Muscle of leg (tissue), 11 donors: ENCODE results near the gene LAMC1. TPM values are rescaled to one million over a fixed set of nuclear protein-coding genes. Genes with fewer than 3 reads are reported as not detected.

Experiments used
- DNase-seq: peaks from one replicate; pipeline ENCODE4 v3.0.0; 2013
- H3K27ac ChIP-seq: one replicate; pipeline ENCODE4 v1.5.1; 2013; ENCODE audit warnings: mild to moderate bottlenecking, low read length, control low read depth
- H3K27me3 ChIP-seq: one replicate; pipeline ENCODE4 v1.6.1; 2013; ENCODE audit warnings: low read length; ENCODE audit not compliant: control insufficient read depth, insufficient read depth
- H3K36me3 ChIP-seq: one replicate; pipeline ENCODE4 v1.6.1; 2013; ENCODE audit warnings: low read length; ENCODE audit not compliant: control insufficient read depth, insufficient read depth
- H3K4me1 ChIP-seq: one replicate; pipeline ENCODE4 v1.6.1; 2013; ENCODE audit warnings: low read length; ENCODE audit not compliant: control insufficient read depth, insufficient read depth
- H3K4me3 ChIP-seq: one replicate; pipeline ENCODE4 v1.5.1; 2013; ENCODE audit warnings: low read length, control low read depth
- H3K9me3 ChIP-seq: replicated peaks from 2 replicates; pipeline ENCODE4 v1.6.1; 2013; ENCODE audit warnings: low read depth, low read length; ENCODE audit not compliant: control insufficient read depth
- WGBS: methylation state at CpG from one replicate; pipeline ENCODE4 v1.1.5; 2013; ENCODE audit warnings: missing lambda C conversion rate; ENCODE audit not compliant: insufficient coverage; 5-methylcytosine and 5-hydroxymethylcytosine counted together
- polyA plus RNA-seq, 8 donors: library from polyadenylated mRNA; unstranded; fragments of 120-200 nt; gene quantifications; one replicate each; pipeline versions ENCODE4 v1.2.1 to v1.2.3, GENCODE V29; 2013; ENCODE audit warnings: inconsistent platforms in 1 of 8, low replicate concordance in 1 of 8; ENCODE audit not compliant: insufficient read length in 8 of 8, insufficient read depth in 1 of 8
- total RNA-seq: library from RNA; stranded (reverse); fragments of 120-200 nt; gene quantifications from one replicate; pipeline ENCODE4 v1.2.4, GENCODE V29; 2013

LAMC1 gene
- total and polyA plus RNA-seq, 9 donors = 203 to 436 (median 311) TPM

DNA sequence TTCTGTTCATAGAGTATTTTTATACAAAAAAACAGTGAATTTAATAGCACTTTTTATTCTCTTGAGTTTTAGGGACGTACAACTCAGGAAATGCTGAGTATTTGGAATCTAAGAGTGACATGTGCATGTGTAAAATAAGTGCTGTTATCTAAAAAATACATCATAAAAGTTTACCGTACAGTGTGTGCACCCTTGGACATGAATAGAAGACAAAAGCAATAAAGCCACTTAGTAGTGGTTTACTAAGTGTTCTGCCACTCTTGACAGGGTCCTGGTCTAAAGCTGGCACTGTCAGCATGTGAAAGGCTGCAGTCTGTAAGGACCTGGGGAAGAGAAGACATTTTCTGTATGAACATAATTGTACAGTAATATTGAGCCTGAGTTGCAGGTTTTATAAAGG is 51.0 kb downstream of the LAMC1 start:
- Histone ChIP-seq H3K27me3 (no peaks in the 10 kb centered on the region), H3K9me3 (no peaks in the 10 kb centered on the region), H3K36me3 (no peaks in the 10 kb centered on the region), H3K4me3 (no peak overlapping the region), H3K4me1 (peaks cover 22% of the 10 kb centered on the region), H3K27ac (no peak overlapping the region)
- no CpG with 5 or more reads among the region's 2 CpGs for WGBS
- DNase-seq = no peak

DNA sequence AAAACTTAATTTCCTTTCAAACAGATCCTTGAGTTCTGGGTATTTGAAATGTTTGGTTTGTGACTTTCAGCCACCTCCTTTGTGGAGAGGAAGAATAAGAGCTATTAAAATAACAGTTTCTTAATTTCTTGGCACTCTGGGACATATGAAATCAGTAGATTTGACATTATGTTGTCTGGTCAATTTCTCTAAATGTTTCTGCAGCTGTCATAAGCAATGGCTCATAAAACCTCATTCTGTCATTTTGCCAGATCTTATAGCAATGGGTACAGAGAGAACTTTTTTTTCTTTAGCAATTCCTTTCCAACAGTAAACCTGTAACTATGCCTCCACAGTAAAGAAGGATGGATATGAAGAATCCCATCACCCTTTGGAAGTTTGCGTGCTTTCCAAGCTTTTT is 52.6 kb downstream of the LAMC1 start:
- DNase-seq = peak; percentile 49
- no peaks in the 10 kb centered on the region for H3K36me3 ChIP-seq
- H3K4me3 ChIP-seq = no peak overlapping the region
- no peak overlapping the region for H3K27ac ChIP-seq
- H3K27me3 ChIP-seq = no peaks in the 10 kb centered on the region
- WGBS = no CpG with 5 or more reads among the region's 1 CpG
- H3K4me1 ChIP-seq = peaks cover 23% of the 10 kb centered on the region
- no peaks in the 10 kb centered on the region for H3K9me3 ChIP-seq

DNA sequence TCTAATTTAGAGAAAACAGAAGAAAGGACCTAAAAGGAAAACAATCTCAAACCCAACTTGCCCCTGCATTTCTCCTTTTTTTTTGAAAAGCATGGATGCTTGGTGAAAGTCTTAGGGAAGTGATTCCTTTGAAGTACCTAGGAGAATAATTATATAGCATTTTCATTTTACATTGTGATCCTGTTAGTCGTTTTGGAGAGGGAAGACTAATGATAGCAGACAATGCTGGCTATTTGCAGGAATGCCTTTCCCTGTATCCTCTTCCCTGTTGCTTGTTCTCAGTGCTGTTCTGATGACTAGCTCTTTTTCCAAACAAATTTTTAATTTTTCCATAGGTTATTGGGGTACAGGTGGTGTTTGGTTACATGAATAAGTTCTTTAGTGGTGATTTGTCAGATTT is 53.9 kb downstream of the LAMC1 start:
- no peaks in the 10 kb centered on the region for H3K9me3 ChIP-seq
- no peaks in the 10 kb centered on the region for H3K36me3 ChIP-seq
- peaks cover 16% of the 10 kb centered on the region for H3K4me1 ChIP-seq
- no peak for DNase-seq
- no peak overlapping the region for H3K4me3 ChIP-seq
- WGBS = no CpG with 5 or more reads among the region's 1 CpG
- no peak overlapping the region for H3K27ac ChIP-seq
- H3K27me3 ChIP-seq = no peaks in the 10 kb centered on the region

DNA sequence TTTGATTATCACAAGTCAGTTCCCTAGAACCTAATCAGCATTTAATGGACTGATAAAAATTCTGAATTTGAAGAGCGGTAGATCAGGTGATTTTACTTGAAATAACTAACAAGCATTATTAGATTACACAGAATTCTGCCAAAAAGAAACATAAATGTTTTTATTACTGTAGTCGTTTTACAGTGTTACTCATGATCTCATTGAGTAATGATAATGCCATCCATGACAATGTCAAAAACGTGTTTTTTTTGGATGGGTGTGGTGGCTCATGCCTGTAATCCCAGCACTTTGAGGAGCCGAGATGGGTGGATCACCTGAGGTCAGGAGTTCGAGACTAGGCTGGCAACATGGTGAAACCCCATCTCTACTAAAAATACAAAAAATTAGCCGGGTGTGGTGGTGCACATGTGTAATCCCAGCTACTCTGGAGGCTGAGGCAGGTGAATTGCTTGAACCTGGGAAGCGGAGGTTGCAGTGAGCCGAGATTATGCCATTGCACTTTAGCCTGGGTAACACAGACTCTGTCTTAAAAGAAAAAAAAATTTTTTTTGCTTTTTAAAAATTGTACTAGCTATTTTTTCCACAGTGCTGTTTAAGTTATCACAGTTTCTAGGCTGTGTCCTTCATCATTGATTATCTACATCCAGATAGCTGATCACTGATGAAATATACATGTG is 56.6 kb downstream of the LAMC1 start:
- H3K4me1 ChIP-seq = peaks cover 7% of the 10 kb centered on the region
- H3K27me3 ChIP-seq = no peaks in the 10 kb centered on the region
- WGBS = 100% methylated on average over 1 of the region's 8 CpGs
- H3K4me3 ChIP-seq = no peak overlapping the region
- no peak overlapping the region for H3K27ac ChIP-seq
- no peak for DNase-seq
- peaks cover 2% of the 10 kb centered on the region for H3K36me3 ChIP-seq
- no peaks in the 10 kb centered on the region for H3K9me3 ChIP-seq

DNA sequence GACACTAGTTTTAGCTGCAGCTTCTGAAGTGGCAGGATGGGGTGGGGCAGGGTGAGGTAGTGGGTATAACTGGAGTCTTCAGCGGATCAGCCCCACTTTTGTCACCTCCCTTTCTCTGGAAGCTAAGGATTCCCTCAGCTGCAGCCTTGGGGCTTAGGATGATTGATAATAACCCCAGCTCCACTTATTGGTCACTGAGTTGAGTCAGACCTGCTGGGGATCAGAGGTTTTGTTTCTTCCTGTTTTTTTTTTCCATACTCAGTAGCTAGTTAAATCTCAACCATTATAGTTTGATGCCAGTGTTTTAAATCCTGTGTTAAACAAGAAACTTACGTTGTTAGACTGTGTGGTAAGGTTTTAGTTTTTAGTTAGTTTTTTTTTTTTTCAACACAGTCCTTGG is 57.2 kb downstream of the LAMC1 start:
- no peak for DNase-seq
- H3K4me1 ChIP-seq = peaks cover 7% of the 10 kb centered on the region
- no peaks in the 10 kb centered on the region for H3K27me3 ChIP-seq
- H3K9me3 ChIP-seq = no peaks in the 10 kb centered on the region
- no peak overlapping the region for H3K4me3 ChIP-seq
- no CpG with 5 or more reads among the region's 2 CpGs for WGBS
- peak overlapping the region; percentile 1 for H3K27ac ChIP-seq
- peaks cover 2% of the 10 kb centered on the region for H3K36me3 ChIP-seq

DNA sequence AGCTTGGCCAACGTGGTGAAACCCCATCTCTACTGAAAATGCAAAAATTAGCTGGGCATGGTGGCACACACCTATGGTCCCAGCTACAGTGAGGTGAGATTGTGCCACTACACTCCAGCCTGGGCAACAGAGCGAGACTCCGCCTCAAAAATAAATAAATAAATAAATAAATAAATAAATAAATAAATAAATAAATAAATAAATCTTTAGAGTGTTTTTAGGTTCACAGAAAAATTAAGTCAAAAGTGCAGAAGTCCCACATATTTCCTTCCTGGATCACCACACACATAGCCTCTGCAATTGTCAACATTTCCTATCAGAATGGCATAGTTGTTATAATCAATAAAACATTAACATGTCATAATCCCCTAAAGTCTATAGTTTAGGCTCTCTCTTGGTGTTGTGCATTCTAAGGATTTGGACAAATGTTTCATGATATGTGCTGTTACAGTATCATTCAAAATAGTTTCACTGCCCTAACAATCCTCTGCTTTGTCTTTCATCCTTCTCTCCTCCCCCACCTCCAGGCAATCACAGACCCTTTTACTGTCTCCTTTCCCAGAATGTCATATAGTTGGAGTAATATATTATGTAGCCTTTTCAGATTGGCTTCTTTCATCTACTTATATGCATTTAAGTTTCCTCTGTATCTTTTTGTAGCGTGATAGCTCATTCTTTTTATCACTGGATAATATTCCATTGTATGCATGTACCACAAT is 58.3 kb downstream of the LAMC1 start:
- Histone ChIP-seq H3K9me3 (no peaks in the 10 kb centered on the region), H3K27ac (no peak overlapping the region), H3K4me1 (peaks cover 7% of the 10 kb centered on the region), H3K36me3 (peaks cover 2% of the 10 kb centered on the region), H3K27me3 (no peaks in the 10 kb centered on the region), H3K4me3 (no peak overlapping the region)
- 100% methylated on average over 1 of the region's 4 CpGs for WGBS
- no peak for DNase-seq

DNA sequence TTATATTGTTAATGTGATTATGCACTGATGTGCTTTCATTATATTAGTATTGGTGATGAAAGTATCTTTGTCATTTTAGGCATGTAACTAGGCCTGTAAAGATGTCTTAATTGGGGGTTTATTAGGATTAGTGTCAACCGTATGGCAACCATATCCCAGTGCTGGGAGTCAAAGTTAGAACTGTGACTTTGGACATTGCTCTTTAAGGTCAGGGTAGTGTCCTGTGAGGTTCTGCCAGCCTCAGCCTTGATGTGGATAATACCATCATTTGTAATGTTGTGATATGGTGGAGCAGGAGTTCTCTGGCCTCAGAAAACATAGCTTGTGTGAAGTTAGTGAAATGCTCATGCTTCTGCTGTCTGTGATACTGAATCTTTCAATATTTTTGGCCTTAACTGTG is 59.4 kb downstream of the LAMC1 start:
- no CpG with 5 or more reads among the region's 1 CpG for WGBS
- H3K4me3 ChIP-seq = no peak overlapping the region
- H3K27ac ChIP-seq = no peak overlapping the region
- H3K9me3 ChIP-seq = no peaks in the 10 kb centered on the region
- DNase-seq = no peak
- H3K36me3 ChIP-seq = peaks cover 2% of the 10 kb centered on the region
- peaks cover 7% of the 10 kb centered on the region for H3K4me1 ChIP-seq
- no peaks in the 10 kb centered on the region for H3K27me3 ChIP-seq

DNA sequence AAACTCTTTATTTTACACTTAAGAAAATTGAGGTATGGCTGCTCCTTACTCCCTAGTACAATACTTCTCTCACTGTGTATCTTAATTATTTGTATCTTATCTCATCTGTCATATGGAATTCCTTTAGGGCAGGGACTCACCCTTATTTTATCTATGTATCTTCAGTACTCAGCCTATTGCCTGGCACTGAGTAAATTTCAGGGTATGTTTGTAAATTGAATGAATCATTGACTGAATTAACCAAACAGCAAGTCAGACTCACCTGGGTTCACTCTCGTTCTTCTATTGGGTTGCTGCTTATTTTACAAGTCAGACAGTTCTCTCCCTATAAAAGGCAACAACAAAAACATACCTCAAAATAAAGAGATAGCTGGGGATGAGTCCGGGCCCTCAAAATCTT is 63.8 kb downstream of the LAMC1 start:
- Histone ChIP-seq H3K4me3 (no peak overlapping the region), H3K9me3 (no peaks in the 10 kb centered on the region), H3K36me3 (peaks cover 2% of the 10 kb centered on the region), H3K27me3 (no peaks in the 10 kb centered on the region), H3K4me1 (peaks cover 12% of the 10 kb centered on the region), H3K27ac (no peak overlapping the region)
- WGBS = no CpG with 5 or more reads among the region's 2 CpGs
- no peak for DNase-seq

DNA sequence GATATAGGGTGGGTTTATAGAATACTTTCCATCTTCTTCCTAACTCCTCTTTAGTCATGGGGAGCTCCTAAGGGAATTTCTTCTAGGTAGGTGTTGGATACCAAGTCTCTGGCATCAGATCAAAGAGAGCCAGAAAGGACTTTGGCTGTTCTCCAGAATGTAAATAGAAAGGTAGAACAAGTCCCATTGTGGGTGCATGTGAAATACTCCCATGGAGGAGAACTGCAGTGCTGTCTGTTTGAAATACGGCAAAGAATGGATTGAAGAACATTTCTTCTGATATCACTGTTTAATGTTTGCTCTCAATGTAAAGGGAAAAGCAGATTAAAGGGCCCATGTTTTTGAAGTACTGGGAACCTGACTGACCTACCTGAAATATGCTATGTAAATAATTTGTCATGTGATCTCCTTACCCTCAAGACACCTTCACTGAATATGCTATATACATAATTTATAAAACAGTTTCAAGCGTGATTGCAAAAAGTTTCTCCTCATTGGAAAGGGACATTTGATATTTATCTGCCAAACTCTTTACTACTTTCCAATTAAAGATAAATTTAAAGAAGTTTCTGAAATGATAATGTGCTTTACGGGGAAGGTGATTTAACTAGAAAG is 65.9 kb downstream of the LAMC1 start:
- H3K27ac ChIP-seq = no peak overlapping the region
- no peaks in the 10 kb centered on the region for H3K36me3 ChIP-seq
- no peaks in the 10 kb centered on the region for H3K9me3 ChIP-seq
- no peak for DNase-seq
- H3K4me3 ChIP-seq = no peak overlapping the region
- H3K27me3 ChIP-seq = no peaks in the 10 kb centered on the region
- WGBS = no CpG with 5 or more reads among the region's 3 CpGs
- peaks cover 19% of the 10 kb centered on the region for H3K4me1 ChIP-seq

DNA sequence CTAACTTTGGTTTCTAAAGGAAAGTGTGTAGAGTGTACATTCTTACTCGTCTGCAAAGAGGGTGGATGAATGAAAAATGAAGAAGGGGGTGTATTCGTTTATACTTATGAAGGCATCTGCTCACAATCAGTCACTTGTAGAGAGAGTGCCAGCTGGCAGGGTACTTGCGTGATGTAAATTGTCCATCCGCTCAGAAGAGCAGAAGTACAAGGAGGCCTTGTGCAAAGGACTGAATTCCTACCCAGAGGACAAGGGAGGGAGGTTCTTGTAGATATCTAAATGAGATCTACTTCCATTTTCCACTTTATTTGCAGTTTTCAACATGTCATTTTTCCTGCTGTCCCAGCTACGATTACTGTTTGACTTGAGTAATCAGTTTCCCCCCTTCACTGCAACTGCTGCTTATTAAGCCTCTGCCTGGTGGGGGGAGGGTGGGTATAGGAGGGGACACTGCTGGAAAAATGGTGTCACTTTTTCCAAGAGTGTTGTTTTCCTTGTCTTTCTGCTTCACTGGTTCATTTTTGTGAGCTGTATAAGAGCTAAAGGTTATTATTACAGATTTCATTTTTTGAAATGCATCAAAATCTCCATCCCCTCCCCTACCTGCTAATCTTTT is 67.3 kb downstream of the LAMC1 start:
- no peaks in the 10 kb centered on the region for H3K27me3 ChIP-seq
- no peaks in the 10 kb centered on the region for H3K9me3 ChIP-seq
- DNase-seq = peak; percentile 95
- no peaks in the 10 kb centered on the region for H3K36me3 ChIP-seq
- H3K27ac ChIP-seq = peak overlapping the region; percentile 65
- H3K4me3 ChIP-seq = no peak overlapping the region
- 14% methylated on average over 2 of the region's 5 CpGs for WGBS
- H3K4me1 ChIP-seq = peaks cover 19% of the 10 kb centered on the region
